ENCODE results near the gene MRPL42.
A peak's percentile ranks its signal among the peaks of the same experiment; 100 is the strongest.

The MRPL42 gene

DNA sequence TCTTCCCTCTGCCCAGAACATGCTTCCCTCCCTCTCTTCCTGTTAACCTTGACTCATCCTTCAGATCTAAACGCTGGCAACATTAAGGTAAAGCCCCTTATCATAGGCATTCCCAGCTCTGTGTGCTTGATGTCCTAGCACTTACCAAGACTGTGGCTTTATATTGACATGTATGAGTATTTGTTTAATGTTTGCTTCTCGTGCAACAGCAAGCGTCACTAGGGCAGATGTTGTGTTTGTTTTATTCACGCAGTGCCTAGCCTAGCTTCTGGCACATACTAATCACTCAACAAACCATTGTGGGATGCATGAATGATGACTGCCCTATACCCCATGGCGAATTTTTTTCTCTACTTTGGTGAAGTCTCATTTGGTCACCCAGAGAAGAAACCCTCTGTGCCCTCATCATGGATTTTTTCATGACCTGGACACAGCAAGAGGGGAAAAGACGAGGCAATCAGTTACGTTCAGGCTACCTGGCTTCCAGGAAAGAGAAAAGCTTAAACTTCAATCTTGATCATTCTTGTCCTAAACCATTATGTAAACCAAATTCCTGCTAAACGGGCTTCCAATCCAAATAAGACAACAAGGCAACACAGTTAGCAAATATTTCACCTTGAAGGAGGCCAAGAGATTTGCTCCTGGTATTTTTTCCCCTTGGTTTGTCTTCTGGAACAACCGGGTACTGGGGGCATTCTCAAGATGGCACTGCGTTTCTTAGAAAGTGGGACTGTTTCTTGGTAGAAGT lies 57.2 kb downstream of the MRPL42 start:
- DNase-seq (ENCODE audit: low read depth): no peak
- no peak overlapping the region for H3K4me3 ChIP-seq (ENCODE audit: control insufficient read depth, low read depth, low read length)
- TF ChIP-seq, protein P1, sequence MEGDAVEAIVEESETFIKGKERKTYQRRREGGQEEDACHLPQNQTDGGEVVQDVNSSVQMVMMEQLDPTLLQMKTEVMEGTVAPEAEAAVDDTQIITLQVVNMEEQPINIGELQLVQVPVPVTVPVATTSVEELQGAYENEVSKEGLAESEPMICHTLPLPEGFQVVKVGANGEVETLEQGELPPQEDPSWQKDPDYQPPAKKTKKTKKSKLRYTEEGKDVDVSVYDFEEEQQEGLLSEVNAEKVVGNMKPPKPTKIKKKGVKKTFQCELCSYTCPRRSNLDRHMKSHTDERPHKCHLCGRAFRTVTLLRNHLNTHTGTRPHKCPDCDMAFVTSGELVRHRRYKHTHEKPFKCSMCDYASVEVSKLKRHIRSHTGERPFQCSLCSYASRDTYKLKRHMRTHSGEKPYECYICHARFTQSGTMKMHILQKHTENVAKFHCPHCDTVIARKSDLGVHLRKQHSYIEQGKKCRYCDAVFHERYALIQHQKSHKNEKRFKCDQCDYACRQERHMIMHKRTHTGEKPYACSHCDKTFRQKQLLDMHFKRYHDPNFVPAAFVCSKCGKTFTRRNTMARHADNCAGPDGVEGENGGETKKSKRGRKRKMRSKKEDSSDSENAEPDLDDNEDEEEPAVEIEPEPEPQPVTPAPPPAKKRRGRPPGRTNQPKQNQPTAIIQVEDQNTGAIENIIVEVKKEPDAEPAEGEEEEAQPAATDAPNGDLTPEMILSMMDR (IDR thresholded peaks at IDR 0.05; ENCODE audit: control insufficient read depth, insufficient read depth, low read depth, low read length, missing control alignments): no peak

- TF ChIP-seq, protein P1 (IDR thresholded peaks at IDR 0.05; ENCODE audit: control insufficient read depth, insufficient read depth, low read depth, low read length, missing control alignments): no peak
- H3K4me3 ChIP-seq (ENCODE audit: control insufficient read depth, low read depth, low read length): no peak overlapping the region
- peak; percentile 89 for DNase-seq (ENCODE audit: low read depth)
These were observed 59.6 kb downstream of the MRPL42 start for GRCh38 chr12:93526786-93527428.

GRCh38 chr12:93530358-93530757 lies 63.0 kb downstream of the MRPL42 start:
- H3K4me3 ChIP-seq (ENCODE audit: control insufficient read depth, low read depth, low read length): no peak overlapping the region
- TF ChIP-seq, protein P1 (IDR thresholded peaks at IDR 0.05; ENCODE audit: control insufficient read depth, insufficient read depth, low read depth, low read length, missing control alignments): no peak
- DNase-seq (ENCODE audit: low read depth): no peak

- TF ChIP-seq, protein P1 (IDR thresholded peaks at IDR 0.05; ENCODE audit: control insufficient read depth, insufficient read depth, low read depth, low read length, missing control alignments): no peak
- H3K4me3 ChIP-seq (ENCODE audit: control insufficient read depth, low read depth, low read length): no peak overlapping the region
- DNase-seq (ENCODE audit: low read depth): no peak
These were observed 66.0 kb downstream of the MRPL42 start for GRCh38 chr12:93533310-93533709.

- no peak for DNase-seq (ENCODE audit: low read depth)
- TF ChIP-seq, protein P1 (IDR thresholded peaks at IDR 0.05; ENCODE audit: control insufficient read depth, insufficient read depth, low read depth, low read length, missing control alignments): no peak
- no peak overlapping the region for H3K4me3 ChIP-seq (ENCODE audit: control insufficient read depth, low read depth, low read length)
These were observed 68.9 kb downstream of the MRPL42 start for GRCh38 chr12:93536111-93536765.

DNA sequence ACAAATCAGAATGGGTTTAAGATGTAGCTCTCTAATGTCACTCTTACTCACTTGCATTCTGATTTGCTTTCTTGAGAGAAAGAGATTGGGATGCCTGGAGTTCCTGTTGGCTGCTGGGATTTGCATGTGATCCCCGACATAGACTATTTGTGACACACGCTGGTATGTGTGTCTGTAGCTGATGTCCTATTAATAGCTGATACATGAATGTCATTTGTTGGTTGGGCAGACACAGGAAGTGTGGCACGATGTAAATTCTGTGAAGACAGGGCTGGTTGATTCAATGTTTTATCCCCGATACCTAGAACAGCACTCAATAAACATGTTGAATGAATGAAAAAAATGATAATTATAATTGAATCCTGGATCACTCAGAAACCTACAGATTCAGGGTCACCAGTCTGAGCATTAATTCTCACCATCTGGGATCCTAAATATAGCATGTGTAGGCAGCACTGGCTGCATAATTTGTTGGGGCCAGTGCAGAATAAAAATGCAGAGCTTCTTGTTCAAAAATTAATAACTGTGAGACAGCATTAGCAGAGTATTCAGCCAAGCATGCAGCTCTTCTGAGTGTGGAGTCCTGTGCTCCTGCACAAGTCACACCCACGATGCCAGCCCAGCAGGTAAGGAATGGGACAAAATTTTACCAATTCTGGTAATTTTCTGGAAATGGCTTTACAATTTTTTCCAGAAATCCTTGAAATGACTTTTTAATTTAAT lies 69.6 kb downstream of the MRPL42 start:
- TF ChIP-seq, protein P1 (IDR thresholded peaks at IDR 0.05; ENCODE audit: control insufficient read depth, insufficient read depth, low read depth, low read length, missing control alignments): no peak
- H3K4me3 ChIP-seq (ENCODE audit: control insufficient read depth, low read depth, low read length): no peak overlapping the region
- no peak for DNase-seq (ENCODE audit: low read depth)
